Measurements from ENCODE around the gene FANCM. TPM values are rescaled to one million over a fixed set of nuclear protein-coding genes. Genes with fewer than 3 reads are reported as not detected.

The FANCM gene
- total and polyA plus RNA-seq, 12 donors, result 2.1 to 20.9 (median 6.0) TPM

- no peaks in the 10 kb centered on the region for H3K4me1 ChIP-seq (replicated peaks in 1 of 2)
- no peak overlapping the region for H3K27ac ChIP-seq
- 90 to 95% (median 95%) methylated on average over 5 of the region's 5 CpGs for WGBS, 4 donors
- H3K27me3 ChIP-seq, result no peaks in the 10 kb centered on the region
- TF ChIP-seq POLR2A (IDR thresholded peaks at IDR 0.05), result no peak
- TF ChIP-seq, protein P1, sequence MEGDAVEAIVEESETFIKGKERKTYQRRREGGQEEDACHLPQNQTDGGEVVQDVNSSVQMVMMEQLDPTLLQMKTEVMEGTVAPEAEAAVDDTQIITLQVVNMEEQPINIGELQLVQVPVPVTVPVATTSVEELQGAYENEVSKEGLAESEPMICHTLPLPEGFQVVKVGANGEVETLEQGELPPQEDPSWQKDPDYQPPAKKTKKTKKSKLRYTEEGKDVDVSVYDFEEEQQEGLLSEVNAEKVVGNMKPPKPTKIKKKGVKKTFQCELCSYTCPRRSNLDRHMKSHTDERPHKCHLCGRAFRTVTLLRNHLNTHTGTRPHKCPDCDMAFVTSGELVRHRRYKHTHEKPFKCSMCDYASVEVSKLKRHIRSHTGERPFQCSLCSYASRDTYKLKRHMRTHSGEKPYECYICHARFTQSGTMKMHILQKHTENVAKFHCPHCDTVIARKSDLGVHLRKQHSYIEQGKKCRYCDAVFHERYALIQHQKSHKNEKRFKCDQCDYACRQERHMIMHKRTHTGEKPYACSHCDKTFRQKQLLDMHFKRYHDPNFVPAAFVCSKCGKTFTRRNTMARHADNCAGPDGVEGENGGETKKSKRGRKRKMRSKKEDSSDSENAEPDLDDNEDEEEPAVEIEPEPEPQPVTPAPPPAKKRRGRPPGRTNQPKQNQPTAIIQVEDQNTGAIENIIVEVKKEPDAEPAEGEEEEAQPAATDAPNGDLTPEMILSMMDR (IDR thresholded peaks at IDR 0.05), result no peak
- no peaks in the 10 kb centered on the region for H3K36me3 ChIP-seq (replicated peaks in 1 of 2)
- no peak overlapping the region for H3K4me3 ChIP-seq
- DNase-seq, result no peak
- intact Hi-C loops (cut with DNase I), result no loop called here
- no peaks in the 10 kb centered on the region for H3K9me3 ChIP-seq (replicated peaks in 1 of 3)
Observed at GRCh38 chr14:45181329-45181728, 45.6 kb downstream of the FANCM start.

GRCh38 chr14:45181806-45182205 lies 46.1 kb downstream of the FANCM start:
- intact Hi-C loops (cut with DNase I), result no loop called here
- TF ChIP-seq, protein P1 (IDR thresholded peaks at IDR 0.05), result no peak
- no peak for TF ChIP-seq POLR2A (IDR thresholded peaks at IDR 0.05)
- 59 to 72% (median 70%) methylated on average over 3 of the region's 3 CpGs for WGBS, 4 donors
- H3K36me3 ChIP-seq (replicated peaks in 1 of 2), result no peaks in the 10 kb centered on the region
- H3K27me3 ChIP-seq, result no peaks in the 10 kb centered on the region
- H3K9me3 ChIP-seq (replicated peaks in 1 of 3), result no peaks in the 10 kb centered on the region
- no peaks in the 10 kb centered on the region for H3K4me1 ChIP-seq (replicated peaks in 1 of 2)
- H3K4me3 ChIP-seq, result no peak overlapping the region
- no peak overlapping the region for H3K27ac ChIP-seq
- DNase-seq, result no peak

DNA sequence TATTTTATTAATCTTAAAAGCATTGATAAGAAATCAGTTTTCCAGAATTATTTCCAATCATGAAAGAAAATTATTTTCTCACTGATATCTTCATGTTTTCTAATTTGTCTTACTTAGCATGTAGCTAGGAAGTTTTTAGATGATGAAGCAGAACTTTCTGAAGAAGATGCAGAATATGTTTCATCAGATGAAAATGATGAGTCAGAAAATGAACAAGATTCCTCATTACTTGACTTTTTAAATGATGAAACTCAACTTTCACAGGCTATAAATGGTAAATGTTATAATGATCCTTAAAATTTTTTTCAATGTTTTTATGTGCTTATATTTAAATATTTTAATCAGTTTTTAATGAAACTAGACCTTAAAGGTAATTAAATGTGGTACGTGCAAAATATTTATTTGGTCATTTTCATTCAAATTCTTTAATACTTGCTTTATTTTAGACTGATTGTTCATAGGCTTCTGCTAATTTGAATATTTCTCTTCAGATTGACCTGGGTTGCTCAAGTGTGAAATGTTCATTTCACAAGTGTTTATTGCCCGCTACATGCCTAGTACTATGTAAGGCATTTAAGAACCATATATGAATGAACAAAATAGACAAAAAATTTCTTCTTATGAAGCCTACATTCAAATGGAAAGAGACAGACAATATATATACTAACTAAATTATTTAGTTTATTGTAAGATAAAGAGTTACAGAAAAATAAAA lies 49.5 kb downstream of the FANCM start:
- Histone ChIP-seq H3K36me3 (replicated peaks in 1 of 2) (peaks cover 0 to 5% of the 10 kb centered on the region in 2 donors), H3K9me3 (replicated peaks in 1 of 3) (no peaks in the 10 kb centered on the region), H3K27ac (no peak overlapping the region), H3K27me3 (no peaks in the 10 kb centered on the region), H3K4me1 (replicated peaks in 1 of 2) (no peaks in the 10 kb centered on the region), H3K4me3 (no peak overlapping the region)
- 96 to 100% (median 98%) methylated on average over 2 of the region's 2 CpGs for WGBS, 4 donors
- no peak for TF ChIP-seq POLR2A (IDR thresholded peaks at IDR 0.05)
- TF ChIP-seq, protein P1 (IDR thresholded peaks at IDR 0.05), result no peak
- intact Hi-C loops (cut with DNase I), result no loop called here
- no peak for DNase-seq

DNA sequence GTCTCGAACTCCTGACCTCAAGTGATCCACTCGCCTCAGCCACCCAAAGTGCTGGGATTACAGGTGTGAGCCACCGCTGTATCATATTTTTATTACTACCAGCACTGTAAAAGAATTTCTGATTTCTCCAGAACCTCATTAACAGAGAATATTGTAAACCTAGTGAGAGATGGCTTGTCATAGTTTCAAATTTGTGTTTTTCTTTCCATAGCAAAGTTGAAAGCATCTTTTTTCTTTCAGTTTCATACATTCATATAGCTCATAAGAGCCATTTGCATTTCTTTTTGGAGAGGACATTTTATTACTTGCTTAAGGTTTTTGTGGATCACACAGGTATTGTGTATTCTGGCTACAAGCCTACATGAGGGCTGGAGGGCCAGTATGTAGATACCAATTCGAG lies 59.2 kb downstream of the FANCM start:
- no peaks in the 10 kb centered on the region for H3K4me1 ChIP-seq (replicated peaks in 1 of 2)
- H3K27ac ChIP-seq, result no peak overlapping the region
- intact Hi-C loops (cut with DNase I), result no loop called here
- WGBS, 4 donors, result 93 to 97% (median 95%) methylated on average over 4 of the region's 4 CpGs
- DNase-seq, result no peak
- H3K36me3 ChIP-seq (replicated peaks in 1 of 2), result no peaks in the 10 kb centered on the region
- no peak overlapping the region for H3K4me3 ChIP-seq
- H3K9me3 ChIP-seq (replicated peaks in 1 of 3), result no peaks in the 10 kb centered on the region
- no peak for TF ChIP-seq POLR2A (IDR thresholded peaks at IDR 0.05)
- TF ChIP-seq, protein P1 (IDR thresholded peaks at IDR 0.05), result no peak
- no peaks in the 10 kb centered on the region for H3K27me3 ChIP-seq
